ENCODE results near the gene ATP2A1. TPM values are rescaled to one million over a fixed set of nuclear protein-coding genes. Genes with fewer than 3 reads are reported as not detected.

ATP2A1 gene
- total RNA-seq, 1 donor from 2014 or later: 4.5 TPM

DNA sequence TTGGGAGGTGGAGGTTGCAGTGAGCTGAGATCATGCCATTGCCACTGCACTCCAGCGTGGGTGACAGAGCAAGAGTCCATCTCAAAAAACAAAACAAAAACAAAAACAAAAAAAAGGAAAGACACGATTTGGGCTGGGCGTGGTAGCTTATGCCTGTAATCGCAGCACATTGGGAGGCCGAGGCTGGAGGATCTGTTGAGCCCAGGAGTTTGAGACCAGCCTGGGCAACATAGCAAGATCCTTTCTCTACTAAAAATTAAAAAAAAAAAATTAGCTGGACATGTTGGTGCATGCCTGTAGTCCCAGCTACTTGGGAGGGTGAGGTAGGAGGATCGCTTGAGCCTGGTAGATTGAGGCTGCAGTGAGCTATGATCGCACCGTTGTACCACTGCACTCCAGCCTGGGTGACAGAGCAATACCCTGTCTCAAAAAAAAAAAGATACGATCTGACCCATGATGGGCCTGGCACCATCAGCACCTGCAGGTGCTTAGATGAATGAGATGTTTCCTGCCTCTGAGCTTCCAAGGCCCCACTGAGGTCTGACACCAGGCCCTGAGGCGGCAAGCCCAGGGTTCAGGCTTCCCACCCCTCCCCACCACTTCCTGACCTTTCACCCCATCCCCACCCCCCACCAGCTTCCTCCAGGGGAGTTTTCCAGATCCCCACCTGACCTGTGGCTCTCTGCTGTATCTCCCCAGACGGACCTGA is 21.7 kb downstream of the ATP2A1 start:
- Mint-ChIP-seq H3K27me3 (ENCODE audit: unreplicated experiment) (peaks cover 7% of the 10 kb centered on the region), H3K27ac (ENCODE audit: unreplicated experiment) (no peak overlapping the region), H3K36me3 (ENCODE audit: unreplicated experiment) (no peaks in the 10 kb centered on the region), H3K4me3 (ENCODE audit: unreplicated experiment) (no peak overlapping the region), H3K4me1 (ENCODE audit: low read depth, unreplicated experiment) (no peaks in the 10 kb centered on the region), H3K9me3 (ENCODE audit: unreplicated experiment) (peaks cover 2% of the 10 kb centered on the region)
- TF ChIP-seq, protein P1, sequence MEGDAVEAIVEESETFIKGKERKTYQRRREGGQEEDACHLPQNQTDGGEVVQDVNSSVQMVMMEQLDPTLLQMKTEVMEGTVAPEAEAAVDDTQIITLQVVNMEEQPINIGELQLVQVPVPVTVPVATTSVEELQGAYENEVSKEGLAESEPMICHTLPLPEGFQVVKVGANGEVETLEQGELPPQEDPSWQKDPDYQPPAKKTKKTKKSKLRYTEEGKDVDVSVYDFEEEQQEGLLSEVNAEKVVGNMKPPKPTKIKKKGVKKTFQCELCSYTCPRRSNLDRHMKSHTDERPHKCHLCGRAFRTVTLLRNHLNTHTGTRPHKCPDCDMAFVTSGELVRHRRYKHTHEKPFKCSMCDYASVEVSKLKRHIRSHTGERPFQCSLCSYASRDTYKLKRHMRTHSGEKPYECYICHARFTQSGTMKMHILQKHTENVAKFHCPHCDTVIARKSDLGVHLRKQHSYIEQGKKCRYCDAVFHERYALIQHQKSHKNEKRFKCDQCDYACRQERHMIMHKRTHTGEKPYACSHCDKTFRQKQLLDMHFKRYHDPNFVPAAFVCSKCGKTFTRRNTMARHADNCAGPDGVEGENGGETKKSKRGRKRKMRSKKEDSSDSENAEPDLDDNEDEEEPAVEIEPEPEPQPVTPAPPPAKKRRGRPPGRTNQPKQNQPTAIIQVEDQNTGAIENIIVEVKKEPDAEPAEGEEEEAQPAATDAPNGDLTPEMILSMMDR (IDR thresholded peaks at IDR 0.05; ENCODE audit: partially characterized antibody, unreplicated experiment): no peak
- no peak for DNase-seq

GRCh38 chr16:28900601-28901000 is 22.3 kb downstream of the ATP2A1 start:
- H3K36me3 Mint-ChIP-seq (ENCODE audit: unreplicated experiment): no peaks in the 10 kb centered on the region
- H3K4me1 Mint-ChIP-seq (ENCODE audit: low read depth, unreplicated experiment): no peaks in the 10 kb centered on the region
- H3K27me3 Mint-ChIP-seq (ENCODE audit: unreplicated experiment): peaks cover 7% of the 10 kb centered on the region
- TF ChIP-seq, protein P1 (IDR thresholded peaks at IDR 0.05; ENCODE audit: partially characterized antibody, unreplicated experiment): no peak
- H3K9me3 Mint-ChIP-seq (ENCODE audit: unreplicated experiment): no peaks in the 10 kb centered on the region
- H3K4me3 Mint-ChIP-seq (ENCODE audit: unreplicated experiment): no peak overlapping the region
- no peak overlapping the region for H3K27ac Mint-ChIP-seq (ENCODE audit: unreplicated experiment)
- no peak for DNase-seq

DNA sequence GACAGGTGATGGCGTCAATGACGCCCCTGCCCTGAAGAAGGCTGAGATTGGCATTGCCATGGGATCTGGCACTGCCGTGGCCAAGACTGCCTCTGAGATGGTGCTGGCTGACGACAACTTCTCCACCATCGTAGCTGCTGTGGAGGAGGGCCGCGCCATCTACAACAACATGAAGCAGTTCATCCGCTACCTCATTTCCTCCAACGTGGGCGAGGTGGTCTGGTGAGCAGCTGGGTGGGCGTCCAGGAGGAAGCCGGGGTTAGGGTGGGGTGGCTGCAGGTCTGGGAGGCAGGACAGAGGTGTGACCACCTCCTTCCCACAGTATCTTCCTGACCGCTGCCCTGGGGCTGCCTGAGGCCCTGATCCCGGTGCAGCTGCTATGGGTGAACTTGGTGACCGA is 23.6 kb downstream of the ATP2A1 start:
- no peak overlapping the region for H3K4me3 Mint-ChIP-seq (ENCODE audit: unreplicated experiment)
- no peaks in the 10 kb centered on the region for H3K36me3 Mint-ChIP-seq (ENCODE audit: unreplicated experiment)
- peaks cover 7% of the 10 kb centered on the region for H3K27me3 Mint-ChIP-seq (ENCODE audit: unreplicated experiment)
- no peak for DNase-seq
- H3K9me3 Mint-ChIP-seq (ENCODE audit: unreplicated experiment): no peaks in the 10 kb centered on the region
- no peak overlapping the region for H3K27ac Mint-ChIP-seq (ENCODE audit: unreplicated experiment)
- TF ChIP-seq, protein P1 (IDR thresholded peaks at IDR 0.05; ENCODE audit: partially characterized antibody, unreplicated experiment): no peak
- no peaks in the 10 kb centered on the region for H3K4me1 Mint-ChIP-seq (ENCODE audit: low read depth, unreplicated experiment)

GRCh38 chr16:28902909-28903308 is 24.6 kb downstream of the ATP2A1 start:
- Mint-ChIP-seq H3K4me1 (ENCODE audit: low read depth, unreplicated experiment) (no peaks in the 10 kb centered on the region), H3K36me3 (ENCODE audit: unreplicated experiment) (no peaks in the 10 kb centered on the region), H3K4me3 (ENCODE audit: unreplicated experiment) (no peak overlapping the region), H3K27me3 (ENCODE audit: unreplicated experiment) (peaks cover 7% of the 10 kb centered on the region), H3K9me3 (ENCODE audit: unreplicated experiment) (no peaks in the 10 kb centered on the region), H3K27ac (ENCODE audit: unreplicated experiment) (no peak overlapping the region)
- TF ChIP-seq, protein P1 (IDR thresholded peaks at IDR 0.05; ENCODE audit: partially characterized antibody, unreplicated experiment): no peak
- DNase-seq: no peak

GRCh38 chr16:28903344-28904042 is 25.2 kb downstream of the ATP2A1 start:
- H3K27me3 Mint-ChIP-seq (ENCODE audit: unreplicated experiment): peaks cover 7% of the 10 kb centered on the region
- H3K4me3 Mint-ChIP-seq (ENCODE audit: unreplicated experiment): no peak overlapping the region
- no peak overlapping the region for H3K27ac Mint-ChIP-seq (ENCODE audit: unreplicated experiment)
- no peak for DNase-seq
- H3K4me1 Mint-ChIP-seq (ENCODE audit: low read depth, unreplicated experiment): no peaks in the 10 kb centered on the region
- no peaks in the 10 kb centered on the region for H3K36me3 Mint-ChIP-seq (ENCODE audit: unreplicated experiment)
- TF ChIP-seq, protein P1 (IDR thresholded peaks at IDR 0.05; ENCODE audit: partially characterized antibody, unreplicated experiment): no peak
- no peaks in the 10 kb centered on the region for H3K9me3 Mint-ChIP-seq (ENCODE audit: unreplicated experiment)

All from glutamatergic neuron (in vitro differentiated cells).